ENCODE results near the gene MYMK.

MYMK gene

DNA sequence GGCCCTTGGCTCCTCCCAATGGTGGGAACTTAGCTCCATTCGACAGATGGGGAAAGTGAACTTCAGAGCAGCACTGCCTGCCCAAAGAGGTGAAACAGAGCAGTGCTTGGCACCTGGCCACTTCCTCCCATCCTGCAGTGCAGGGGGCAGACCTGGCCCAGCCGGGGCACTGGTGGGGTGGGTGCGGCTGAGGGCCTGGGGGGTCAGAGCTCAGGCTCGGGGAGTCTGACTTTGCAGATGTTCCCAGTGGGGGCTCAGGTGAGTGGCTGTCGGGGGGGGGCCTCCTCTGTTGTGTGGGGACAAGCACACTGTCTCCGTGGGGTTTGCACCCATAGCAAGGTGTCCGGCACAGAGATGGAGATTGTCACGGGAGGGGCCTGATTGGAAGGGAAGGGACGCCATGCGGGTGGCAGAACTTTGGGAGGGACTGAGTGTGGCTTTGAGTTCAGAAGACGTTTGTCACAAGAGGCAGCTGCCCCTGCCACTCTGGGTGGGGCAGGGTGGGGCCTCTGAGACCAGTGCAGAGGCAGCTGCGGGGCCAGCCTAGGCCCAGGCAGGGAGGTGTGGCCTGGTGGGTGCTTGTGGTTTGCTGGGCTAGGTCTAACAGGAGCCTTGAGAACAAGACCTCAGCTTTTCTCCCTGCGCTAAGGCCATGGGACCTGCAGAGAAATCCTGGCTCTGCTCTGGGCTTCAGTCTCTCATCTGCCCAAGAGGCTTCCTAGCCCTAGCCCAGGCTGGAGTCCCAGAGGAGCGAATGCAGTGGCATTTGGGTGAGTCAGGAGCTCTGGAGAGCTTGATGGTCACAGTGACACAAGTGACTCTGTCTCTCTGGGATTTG lies 2.5 kb downstream of the MYMK start:
- TF ChIP-seq GATA1 (IDR thresholded peaks at IDR 0.05; ENCODE audit: low read depth, low read length), result no peak
- peak; percentile 29 for TF ChIP-seq POLR2A (IDR thresholded peaks at IDR 0.05; ENCODE audit: low read length)
- peak; percentile 59 to 78 for DNase-seq

DNA sequence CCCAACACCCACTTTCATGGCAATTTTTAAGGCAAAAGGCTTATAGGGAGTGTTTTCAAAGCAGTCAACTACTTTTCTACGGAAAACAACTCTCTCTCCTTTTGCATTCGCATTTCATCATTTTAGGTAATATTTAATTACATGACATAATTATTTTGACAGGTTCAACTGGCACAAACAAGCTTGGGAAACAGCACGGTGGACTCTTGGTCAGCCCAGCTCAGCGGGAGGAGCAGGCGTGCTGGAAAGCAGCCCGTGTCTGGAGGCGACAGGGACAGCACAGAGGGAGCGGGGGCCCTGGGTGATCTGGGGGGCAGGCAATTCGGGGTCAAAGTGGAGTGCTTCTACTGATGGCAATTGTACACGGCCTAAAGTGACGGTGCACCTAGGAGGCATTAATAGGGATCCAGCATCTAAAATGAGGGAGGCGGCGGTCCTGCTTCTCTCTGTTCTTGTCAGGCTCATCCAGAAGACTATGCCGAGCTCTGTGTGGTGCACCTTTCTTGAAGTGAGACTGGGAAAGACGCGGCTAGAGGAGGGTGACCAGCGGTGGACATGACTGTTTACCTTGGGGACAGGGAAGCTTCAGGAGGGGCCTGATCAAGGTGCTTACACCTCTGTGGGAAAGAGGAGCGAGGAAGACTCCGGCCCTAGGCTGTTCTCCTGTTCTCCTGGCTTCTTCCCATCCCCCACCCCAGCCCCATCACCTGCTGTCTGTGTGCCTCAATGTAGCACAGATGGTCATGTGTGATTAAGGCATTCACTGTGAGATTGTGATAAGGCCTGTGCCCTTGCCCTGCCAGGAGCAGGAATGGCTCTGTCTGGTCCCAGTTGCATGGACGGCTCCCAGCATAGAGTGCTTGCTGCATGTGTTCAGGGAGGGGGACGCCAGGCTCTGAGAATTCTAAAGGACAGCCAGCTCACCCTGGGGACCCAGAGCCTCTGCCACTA lies 3.4 kb downstream of the MYMK start:
- peak; percentile 42 to 74 for DNase-seq
- no peak for TF ChIP-seq GATA1 (IDR thresholded peaks at IDR 0.05; ENCODE audit: low read depth, low read length)
- no peak for TF ChIP-seq POLR2A (IDR thresholded peaks at IDR 0.05; ENCODE audit: low read length)

DNA sequence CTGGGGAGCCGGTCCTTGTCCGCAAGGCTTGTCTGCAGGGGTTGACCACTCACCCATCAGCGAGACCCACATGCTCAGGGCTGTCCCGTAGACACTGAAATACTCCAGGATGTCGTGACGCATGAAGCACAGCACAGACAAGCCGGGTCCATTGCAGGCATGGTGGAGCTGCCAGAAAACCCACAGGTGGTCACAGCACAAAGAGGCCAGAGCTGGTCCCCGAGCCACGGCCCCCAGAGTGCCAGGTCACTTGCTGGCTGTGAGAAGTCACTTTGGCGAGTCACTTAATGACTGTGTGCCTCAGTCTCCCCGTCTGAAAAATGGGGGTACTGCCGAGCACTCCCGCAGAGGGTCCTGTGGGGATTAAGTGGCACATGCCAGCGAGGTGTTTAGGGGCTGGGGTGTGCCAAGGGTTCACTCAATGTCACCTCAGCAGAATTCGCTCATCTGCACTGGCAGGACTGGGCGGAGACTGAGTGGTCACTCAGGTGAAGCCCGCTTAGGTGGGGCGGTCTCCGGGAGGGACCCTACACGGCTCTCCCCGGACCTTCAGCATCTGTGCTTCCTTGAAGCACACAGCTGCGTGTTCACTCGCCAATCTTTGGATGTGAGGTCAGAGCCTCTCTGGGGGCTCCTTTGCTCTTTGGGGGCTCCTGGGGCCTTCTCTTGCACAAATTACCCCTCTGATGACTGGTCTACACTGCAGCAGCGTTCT lies 4.5 kb downstream of the MYMK start:
- no peak for DNase-seq
- TF ChIP-seq GATA1 (IDR thresholded peaks at IDR 0.05; ENCODE audit: low read depth, low read length), result no peak
- no peak for TF ChIP-seq POLR2A (IDR thresholded peaks at IDR 0.05; ENCODE audit: low read length)

- TF ChIP-seq GATA1 (IDR thresholded peaks at IDR 0.05; ENCODE audit: low read depth, low read length) (no peak), POLR2A (IDR thresholded peaks at IDR 0.05; ENCODE audit: low read length) (no peak)
- DNase-seq, result no peak
Measured at GRCh38 chr9:133519693-133520092, 5.1 kb downstream of the MYMK start.

DNA sequence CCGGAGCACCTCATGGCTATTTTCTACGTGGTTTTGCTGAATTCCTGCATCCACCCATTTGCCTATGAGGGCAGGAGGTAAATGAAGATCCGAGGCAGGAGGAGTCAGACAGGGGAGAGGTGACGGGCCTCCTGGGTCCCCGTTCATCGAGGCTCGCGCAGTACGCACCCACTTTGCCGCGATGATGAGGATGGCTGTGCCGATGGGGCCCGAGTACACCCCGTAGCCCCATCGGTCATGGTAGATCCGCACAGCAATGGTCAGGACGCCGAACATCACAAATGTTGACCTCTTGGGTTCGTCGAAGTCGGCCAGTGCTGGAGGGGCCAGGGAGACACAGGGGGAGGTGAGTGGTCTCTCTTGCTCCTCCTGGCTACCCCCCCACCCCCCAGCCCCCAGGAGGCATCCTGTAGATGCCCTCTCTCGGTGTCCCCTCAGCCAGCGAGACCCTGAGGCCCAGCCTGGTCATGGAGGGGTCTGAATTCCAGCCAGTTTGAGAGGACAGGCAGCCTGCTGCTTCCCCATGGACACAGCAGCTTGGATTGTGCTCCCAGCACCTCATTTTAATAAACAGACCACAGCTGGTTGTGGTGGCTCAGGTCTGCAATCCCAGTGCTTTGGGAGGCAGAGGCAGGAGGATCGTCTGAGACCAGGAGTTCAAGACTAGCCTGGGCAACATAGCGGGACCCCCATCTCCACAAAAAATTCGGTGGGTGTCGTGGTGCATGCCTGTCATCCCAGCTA lies 5.9 kb downstream of the MYMK start:
- TF ChIP-seq POLR2A (IDR thresholded peaks at IDR 0.05; ENCODE audit: low read length), result no peak
- no peak for TF ChIP-seq GATA1 (IDR thresholded peaks at IDR 0.05; ENCODE audit: low read depth, low read length)

DNA sequence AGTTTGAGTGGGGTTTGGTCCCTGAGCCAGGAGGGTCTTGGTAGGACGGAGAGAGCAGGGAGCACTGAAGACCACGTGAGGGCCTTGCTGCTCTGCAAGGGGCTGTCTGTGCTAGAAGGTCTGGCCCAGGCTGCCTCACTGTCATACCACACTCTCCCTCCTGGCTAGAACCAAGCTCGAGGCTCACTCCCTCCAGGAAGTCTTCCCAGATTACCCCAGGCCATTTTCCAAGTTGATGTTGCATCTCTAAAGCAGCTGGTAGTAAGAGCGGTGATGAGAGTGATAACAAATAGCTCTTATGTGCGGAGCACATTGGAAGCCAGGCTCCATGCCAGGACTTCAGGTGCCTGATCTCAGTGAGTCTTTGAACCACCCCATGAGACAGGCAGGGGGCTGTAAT lies 6.6 kb downstream of the MYMK start:
- DNase-seq, result no peak
- no peak for TF ChIP-seq POLR2A (IDR thresholded peaks at IDR 0.05; ENCODE audit: low read length)
- no peak for TF ChIP-seq GATA1 (IDR thresholded peaks at IDR 0.05; ENCODE audit: low read depth, low read length)

More for the DNA sequence above, 5.9 kb downstream of the MYMK start:
- no peak for DNase-seq

GRCh38 chr9:133517711-133518110 lies 7.0 kb downstream of the MYMK start:
- no peak for DNase-seq
- TF ChIP-seq POLR2A (IDR thresholded peaks at IDR 0.05; ENCODE audit: low read length) (no peak), GATA1 (IDR thresholded peaks at IDR 0.05; ENCODE audit: low read depth, low read length) (no peak)

GRCh38 chr9:133516961-133517350 lies 7.8 kb downstream of the MYMK start:
- no peak for TF ChIP-seq GATA1 (IDR thresholded peaks at IDR 0.05; ENCODE audit: low read depth, low read length)
- TF ChIP-seq POLR2A (IDR thresholded peaks at IDR 0.05; ENCODE audit: low read length), result no peak
- DNase-seq, result no peak

GRCh38 chr9:133516256-133516960 lies 8.4 kb downstream of the MYMK start:
- DNase-seq, result no peak
- no peak for TF ChIP-seq GATA1 (IDR thresholded peaks at IDR 0.05; ENCODE audit: low read depth, low read length)
- no peak for TF ChIP-seq POLR2A (IDR thresholded peaks at IDR 0.05; ENCODE audit: low read length)

GRCh38 chr9:133515615-133516255 lies 9.0 kb downstream of the MYMK start:
- TF ChIP-seq GATA1 (IDR thresholded peaks at IDR 0.05; ENCODE audit: low read depth, low read length), result no peak

GRCh38 chr9:133515240-133515610 lies 9.5 kb downstream of the MYMK start:
- TF ChIP-seq GATA1 (IDR thresholded peaks at IDR 0.05; ENCODE audit: low read depth, low read length) (no peak), POLR2A (IDR thresholded peaks at IDR 0.05; ENCODE audit: low read length) (no peak)
- DNase-seq, result no peak

More at GRCh38 chr9:133515615-133516255, 9.0 kb downstream of the MYMK start:
- no peak for DNase-seq
